NK-92 (cell line): Measurements from ENCODE around the gene ZMAT1.
"Not testable (repeated sequence)": the region's sequence is repeated elsewhere in the genome, so short reads cannot be mapped to it uniquely, and the experiment has no call there.

Experiments used
- DNase-seq: peaks from one replicate; lab custom pipeline; 2025; ENCODE audit not compliant: unreplicated experiment; lab: John Stamatoyannopoulos, UW

Gene ZMAT1

DNA sequence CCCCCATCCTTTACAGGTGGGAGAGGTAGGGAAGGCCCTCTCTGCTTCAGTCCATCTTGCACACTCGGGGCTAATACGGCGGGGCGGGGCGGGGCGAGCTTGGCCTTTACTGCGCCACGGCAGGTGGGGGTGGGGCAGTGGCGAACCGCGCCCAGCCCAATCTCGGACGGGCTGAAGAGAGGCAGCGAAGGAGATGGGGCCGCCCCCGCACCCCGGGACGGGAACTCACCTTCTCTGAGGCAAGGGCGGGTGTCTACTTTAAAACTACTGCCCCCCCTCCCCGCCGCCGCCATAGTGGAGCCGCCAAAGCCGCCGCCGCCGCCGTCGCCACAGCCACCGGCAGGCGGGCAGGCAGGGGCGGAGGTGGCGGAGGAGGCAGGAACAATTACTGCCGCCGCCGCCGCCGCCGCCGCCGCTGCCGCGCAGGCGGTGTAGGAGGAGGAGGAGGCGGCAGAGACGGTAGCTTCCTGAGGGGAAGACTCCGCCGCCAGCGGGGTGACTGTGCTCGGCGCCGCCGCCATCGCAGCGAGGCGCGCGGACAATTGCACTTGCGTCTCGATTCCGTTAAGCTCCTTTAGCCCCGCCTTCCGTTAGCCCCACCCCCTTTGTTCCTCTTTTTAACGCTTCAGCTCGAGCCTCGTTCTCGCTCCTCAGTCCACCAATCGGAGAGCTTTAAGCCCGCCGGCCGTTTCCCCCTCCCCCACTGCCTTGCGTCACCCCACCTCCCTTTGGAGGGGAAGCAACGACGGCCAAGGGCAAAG lies at the start of gene ZMAT1:
TSS of gene ZMAT1 (minus strand) at position 540 of the 761 bp plus-strand sequence. CDS start at position 521, 19 bp downstream.
- DNase-seq: peak; percentile 38

DNA sequence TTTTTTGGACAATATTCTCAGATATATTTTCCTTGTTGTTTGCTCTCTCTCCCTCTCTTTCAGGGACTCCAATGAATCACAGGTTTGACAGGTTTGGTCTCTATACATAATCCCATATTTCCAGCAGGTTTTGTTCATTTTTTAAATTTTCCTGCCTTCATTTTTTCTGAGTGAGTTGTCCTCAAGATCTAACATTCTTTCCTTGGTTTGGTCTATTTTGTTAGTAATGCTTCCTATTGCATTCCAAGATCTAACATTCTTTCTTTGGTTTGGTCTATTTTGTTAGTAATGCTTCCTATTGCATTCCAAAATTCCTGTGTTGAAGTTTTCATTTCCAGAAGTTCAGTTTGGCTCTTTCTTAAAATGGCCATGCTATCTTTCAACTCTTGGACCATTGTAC lies 45.3 kb upstream of the ZMAT1 start:
- DNase-seq: no peak

DNA sequence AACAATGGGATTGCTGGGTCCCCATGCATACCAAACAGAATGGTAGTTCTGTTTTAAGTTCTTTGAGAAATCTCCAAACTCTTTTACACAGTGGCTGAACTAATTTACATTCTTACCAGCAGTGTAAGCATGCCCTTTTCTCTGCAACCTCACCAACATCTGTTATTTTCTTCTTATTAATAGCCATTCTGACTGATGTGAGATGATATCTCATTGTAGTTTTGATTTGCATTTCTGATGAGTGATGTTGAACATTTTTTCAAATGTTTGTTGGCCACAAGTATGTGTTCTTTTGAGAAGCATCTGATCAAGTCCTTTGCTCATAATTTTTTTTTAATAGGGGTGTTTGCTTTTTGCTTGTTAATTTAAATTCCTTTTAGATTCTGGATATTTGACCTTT lies 41.2 kb upstream of the ZMAT1 start:
- no peak for DNase-seq

DNA sequence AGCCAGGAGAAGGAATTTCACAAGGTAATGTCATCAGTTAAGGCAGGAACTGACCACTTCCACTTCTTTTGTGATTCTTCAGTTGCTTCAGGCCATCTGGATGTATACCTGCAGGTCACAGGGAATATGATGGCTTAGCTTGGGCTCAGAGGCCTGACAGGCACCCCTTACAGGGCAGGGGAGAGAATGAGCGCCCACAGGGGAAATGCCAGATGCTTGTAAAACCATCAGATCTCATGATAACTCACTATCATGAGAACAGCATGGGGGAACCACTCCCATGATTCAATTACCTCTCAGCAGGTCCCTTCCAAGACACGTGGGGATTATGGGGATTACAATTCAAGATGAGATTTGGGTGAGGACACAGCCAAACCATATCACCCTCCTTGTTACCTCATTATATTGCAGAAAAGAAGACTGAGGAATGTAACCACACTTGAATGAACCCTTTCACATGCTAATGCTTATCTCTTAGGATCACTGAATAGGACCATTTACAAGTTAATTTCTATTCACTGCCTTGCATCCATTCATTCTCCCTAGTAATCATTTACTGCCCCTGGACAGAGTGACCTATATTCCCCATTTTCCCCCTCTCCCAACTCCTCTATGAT lies 33.2 kb upstream of the ZMAT1 start:
- not testable (repeated sequence) for DNase-seq

DNA sequence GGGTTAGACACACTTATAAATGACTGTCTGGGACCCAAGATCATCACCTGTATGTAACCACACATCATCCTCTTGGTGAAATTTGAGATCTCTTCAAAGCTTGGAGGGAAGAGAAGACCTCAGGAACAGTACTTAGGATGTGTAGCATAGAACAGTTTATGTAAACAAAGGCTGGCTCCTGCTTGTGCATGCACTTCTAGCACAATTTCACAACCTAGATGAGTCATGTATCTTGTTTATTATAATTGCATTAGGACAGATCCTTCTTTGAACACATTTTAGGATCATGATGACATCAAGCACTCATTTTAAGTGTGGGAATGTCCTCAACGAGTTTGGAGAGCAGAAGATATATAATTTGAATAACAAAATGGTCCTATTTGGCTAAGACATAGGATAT lies 26.3 kb upstream of the ZMAT1 start:
- no peak for DNase-seq

DNA sequence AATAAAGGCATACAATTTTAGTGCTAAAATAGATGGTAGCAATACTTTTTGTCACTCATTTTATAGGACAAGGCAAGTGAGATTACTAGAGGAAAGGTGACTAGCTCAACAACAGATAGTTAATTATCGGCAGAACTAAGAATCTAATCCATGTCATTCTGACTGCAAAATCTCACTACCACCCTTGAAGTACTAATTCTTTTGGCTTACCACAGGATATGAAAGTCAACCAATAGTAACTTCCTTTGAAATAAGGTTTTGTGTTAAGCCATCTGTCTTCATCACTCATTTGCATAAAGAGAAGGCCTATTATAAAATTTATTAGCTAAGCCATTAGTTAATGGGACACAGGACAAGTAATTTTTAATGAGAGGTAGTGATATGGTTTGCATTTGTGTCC lies 25.3 kb upstream of the ZMAT1 start:
- DNase-seq: no peak

DNA sequence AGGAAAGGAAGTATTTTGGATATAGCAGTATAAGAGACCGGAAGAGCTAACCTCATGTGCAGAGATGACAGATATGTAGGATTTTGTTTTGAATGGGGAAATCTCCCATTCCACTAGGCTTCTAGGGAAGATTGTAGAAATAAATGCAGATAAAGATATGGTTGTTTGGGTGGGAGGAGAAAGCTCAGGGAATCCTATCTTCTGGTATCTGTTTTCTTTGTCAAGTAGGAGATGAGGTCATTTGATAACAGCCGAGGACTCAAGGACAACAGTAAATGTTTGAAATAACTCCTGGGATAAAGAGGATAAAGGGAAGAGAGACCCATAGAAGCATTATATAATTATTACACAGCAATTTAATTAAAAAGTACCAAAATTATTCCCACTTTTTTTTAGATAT lies 24.7 kb upstream of the ZMAT1 start:
- no peak for DNase-seq

DNA sequence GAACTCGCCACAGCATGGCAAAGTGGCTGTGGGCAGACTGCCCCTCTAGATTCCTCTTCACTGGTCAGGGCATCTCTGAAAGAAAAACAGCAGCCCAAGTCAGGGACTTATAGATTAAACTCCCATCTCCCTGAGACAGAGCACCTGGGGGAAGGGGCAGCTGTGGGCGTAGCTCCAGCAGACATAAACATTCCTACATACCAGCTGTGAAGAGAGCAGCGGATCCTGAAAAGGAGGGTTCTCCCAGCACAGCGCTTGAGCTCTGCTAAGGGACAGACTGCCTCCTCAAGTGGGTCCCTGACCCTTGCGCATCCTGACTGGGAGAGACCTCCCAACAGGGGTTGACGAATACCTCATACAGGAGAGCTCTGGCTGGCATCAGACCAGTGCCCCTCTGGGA lies 18.8 kb upstream of the ZMAT1 start:
- no peak for DNase-seq

DNA sequence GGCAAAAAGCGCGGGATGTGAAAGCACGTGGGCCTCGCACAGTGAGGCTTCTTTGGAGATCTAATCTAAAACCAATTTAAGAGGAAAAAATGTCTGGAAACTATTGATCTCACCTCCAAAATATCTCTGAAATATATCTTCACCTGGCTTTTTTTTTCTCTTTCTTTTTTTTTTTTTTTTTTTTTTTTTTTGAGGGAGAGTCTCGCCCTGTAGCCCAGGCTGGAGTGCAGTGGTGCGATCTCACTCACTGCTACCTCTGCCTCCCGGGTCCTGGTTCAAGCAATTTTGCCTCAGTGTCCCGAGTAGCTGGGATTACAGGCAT lies 383 bp upstream of the ZMAT1 start:
- no peak for DNase-seq

DNA sequence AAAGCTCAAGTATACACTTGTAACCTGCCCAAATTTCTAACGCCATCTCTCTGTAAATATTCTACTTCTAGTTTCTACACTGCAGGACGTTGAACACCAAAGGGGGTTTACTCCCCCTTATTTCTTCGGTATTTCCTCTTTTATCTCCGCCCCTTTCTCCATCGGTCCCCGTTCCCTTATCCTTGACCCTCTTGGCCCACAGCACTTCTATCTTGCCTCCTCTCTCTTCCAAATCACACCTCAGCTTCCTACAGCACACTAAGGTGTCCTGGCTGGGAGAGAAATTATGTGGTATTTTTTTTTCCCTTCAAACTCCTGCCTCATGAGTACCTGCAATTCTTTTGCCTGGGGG lies 715 bp downstream of the ZMAT1 start:
- DNase-seq: no peak

DNA sequence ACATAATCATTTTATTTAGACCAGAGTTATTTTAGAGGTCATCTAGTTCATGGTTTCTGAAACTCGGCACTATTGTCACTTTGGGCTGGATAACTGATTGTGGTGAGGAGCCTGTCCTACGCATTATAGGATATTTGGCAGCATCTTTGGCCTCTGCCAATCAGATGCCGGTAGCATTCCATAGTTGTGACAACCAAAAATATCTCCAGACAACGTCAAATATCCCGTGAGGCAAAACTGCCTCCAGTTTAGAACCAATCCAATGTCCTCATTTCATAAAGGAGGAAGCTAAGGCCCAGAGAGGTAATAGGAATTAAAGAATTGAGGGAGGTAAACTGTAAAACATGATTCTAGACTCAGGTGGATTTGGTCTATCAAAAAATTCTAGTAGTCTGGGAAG lies 6.1 kb downstream of the ZMAT1 start:
- DNase-seq: no peak

DNA sequence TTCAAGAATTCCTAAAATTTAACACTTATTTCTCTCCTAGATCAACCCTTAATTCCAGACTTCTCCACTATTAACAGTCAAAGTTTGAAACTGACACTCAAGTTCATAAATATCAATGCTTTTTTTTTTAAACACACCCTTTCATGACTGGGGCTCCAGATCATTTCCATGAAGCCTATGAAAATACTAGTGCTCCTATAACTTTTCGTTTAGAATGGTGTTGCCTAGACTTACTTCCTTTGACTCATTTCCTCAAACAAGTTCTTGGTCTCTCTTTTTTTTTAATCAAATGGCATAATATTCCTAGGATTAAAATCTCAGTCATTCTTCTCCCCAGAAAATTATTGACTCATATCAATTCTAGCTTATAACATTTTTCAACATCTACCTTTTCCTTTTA lies 13.1 kb downstream of the ZMAT1 start:
- DNase-seq: no peak

DNA sequence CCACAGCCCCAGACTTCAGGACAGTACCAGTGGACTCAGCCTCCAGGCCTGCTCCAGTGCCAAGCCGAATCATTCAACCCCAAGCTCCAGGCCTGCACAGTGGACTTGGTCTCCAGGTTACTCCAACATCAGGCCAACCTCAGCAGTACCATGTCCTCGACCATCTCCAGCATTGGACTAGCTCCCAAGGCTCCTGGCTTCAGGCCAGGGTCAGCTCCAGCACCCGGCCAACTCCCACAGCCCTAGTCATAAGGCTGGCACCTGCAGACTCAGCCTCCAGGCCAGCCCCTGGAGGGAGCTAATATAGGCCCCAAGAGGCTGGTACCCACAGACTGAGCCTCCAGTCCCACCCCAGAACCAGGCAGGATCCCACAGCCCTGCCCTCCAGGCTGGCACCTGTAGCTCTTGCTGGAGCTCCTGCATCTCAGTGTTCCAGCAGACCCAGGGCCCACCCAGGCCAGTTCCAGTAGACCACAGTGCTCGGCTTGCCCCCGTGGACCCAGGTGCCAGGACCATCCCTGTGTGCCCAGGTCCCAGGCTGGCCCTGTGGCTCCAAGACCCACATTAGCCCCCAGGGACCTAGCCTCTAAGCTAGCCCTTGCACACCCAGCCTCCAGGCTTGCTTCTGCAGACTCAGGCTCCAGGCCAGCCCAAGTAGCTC lies 25.6 kb downstream of the ZMAT1 start:
- no peak for DNase-seq

DNA sequence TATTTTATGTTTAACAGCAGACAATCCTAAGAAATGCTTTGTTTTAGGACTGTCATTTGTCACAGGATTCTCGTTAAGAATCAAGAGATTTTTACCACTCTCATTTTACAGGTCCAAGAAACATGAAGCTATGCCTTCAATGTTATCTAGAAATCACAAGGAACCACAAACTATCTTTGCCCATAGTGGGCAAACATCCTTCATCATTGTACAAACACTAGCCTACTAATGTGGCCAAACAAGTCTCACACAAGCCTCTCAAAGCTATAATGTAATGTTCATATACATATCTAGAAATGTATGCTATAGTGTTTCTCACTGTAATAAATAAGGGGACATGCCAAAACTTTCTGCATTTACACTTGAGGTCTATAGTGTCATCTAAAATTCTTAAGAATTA lies 26.8 kb downstream of the ZMAT1 start:
- DNase-seq: no peak
